IPS-18c (cell line): ENCODE measurements around the gene UBE3C.
"Not testable (repeated sequence)": the region's sequence is repeated elsewhere in the genome, so short reads cannot be mapped to it uniquely, and the experiment has no call there.

Experiments
- H3K4me3 ChIP-seq: 2 replicates; pipeline ENCODE4 v1.7.0; 2013; ENCODE audit warnings: low read depth, mild to moderate bottlenecking, low read length, moderate library complexity; ENCODE audit not compliant: insufficient read depth
- H3K9me3 ChIP-seq: one replicate; pipeline ENCODE4 v1.6.1; 2013; ENCODE audit warnings: mild to moderate bottlenecking, low read length, moderate library complexity; ENCODE audit not compliant: control insufficient read depth, insufficient read depth

UBE3C gene

DNA sequence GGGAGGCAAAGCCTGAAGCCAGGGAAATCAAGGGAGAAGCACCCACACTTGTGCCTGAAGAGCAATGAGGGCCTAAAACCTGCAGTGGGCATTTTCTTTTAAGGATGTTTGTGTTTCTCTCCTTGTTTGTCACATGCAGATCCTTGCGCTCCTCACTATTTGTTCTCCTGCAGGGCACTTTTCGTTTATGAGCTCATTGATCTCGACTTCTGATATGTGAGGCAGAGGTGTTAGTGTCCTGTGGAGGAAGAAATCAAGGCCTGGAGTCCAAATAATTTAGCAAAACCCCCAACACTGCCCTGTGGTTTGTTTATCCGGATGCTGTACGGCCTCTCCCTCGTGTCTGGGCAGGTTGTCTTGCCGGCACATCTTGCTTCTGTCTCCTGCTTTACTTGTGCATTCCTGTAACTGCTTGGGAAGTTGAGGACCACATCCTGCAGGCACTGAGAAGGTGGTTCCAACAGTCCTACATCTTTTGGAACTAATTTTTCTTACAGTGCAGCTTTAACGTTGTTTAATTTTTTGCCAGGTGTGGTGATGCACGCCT, 13.7 kb downstream of the UBE3C start:
- H3K9me3 ChIP-seq, result no peaks in the 10 kb centered on the region
- no peak overlapping the region for H3K4me3 ChIP-seq

DNA sequence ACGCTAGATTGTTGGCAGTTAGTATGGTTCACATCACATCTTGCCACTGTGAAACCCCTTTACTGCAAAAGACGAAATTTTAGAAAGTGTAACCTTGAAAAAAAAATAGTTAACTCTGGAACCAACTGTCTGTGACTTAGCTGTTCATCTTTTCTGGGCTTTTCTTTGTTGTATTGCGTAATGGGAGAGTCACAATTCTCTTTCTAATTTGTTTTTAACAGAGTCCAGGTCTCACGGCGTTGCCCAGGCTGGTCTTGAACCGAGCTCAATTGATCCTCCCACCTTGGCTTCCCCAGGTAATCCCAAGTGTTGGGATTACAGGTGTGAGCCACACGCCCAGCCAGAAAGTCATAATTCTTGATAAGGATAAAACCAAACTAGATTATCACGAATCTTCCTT, 14.5 kb downstream of the UBE3C start:
- Histone ChIP-seq H3K4me3 (no peak overlapping the region), H3K9me3 (no peaks in the 10 kb centered on the region)

DNA sequence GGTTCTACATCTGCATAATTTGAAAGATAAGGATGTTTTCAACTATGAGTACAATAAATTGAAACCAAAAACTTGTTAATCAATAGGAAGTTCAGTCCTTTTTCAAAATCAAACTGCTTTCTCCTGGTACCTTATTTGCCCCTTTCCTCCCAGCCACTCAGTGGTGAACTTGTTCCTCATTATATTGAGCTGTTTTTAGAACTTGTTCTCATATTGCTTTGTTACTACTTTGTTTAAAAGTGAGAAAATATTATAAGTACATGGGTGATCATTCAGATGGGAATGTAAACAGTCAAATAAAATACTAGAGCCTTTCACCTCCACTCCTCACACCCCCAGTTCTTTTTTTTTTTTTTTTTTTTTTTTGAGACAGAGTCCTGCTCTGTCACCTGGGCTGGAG, 17.2 kb downstream of the UBE3C start:
- Histone ChIP-seq H3K9me3 (no peaks in the 10 kb centered on the region), H3K4me3 (no peak overlapping the region)

DNA sequence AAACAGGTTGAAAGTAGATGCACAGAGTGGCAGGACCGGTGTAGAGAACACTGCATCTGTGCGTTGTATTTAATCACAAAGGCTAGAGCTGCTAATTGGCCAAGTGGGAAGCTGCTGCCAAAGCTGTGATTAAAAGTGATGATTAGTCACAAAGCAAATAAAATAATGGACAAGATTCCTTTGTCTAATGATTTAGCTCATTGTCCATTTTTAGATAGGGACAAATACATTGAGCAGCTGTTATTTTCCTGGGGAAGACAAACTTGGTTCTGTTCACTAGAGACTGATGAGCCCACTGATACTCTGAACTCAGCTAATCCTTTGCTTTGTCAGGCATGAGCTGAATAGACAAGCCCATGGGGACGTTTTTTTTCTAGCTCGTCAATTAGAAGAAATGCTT, 19.7 kb downstream of the UBE3C start:
- H3K9me3 ChIP-seq, result no peaks in the 10 kb centered on the region
- H3K4me3 ChIP-seq, result no peak overlapping the region

DNA sequence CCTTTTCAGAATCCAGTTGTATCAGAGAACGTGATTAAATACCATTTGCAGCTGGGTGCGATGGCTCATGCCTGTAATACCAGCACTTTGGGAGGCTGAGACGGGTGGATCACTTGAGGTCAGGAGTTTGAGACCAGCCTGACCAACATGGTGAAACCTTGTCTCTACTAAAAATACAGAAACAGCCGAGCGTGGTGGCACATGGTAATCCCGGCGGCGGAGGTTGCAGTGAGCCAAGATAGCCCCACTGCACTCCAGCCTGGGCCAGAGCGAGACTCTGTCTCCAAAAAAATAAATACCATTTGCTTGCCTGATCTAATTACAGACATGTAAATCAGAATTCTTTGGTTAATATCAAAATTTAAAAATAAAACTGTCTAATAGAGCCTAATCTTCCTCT, 20.8 kb downstream of the UBE3C start:
- H3K9me3 ChIP-seq, H3K4me3 ChIP-seq: not testable (repeated sequence)

DNA sequence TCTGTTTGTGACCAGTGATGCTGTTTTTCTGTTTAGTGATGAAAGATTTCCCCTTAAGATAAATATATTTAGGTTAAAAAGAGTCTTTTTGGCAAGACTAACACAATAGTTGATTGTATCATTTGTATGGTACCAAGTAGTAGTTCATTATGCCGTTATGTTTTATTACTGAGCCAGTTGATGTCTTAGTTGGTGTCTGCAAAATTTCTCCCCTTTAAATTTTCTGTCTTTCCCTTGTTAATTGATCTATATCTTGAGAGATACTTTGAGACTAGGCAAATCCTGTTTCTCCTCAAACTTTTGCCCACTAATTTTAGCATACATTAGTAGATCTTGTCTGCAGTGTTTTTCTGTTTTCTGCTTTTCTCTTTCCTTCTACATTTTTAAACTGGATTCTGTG, 21.7 kb downstream of the UBE3C start:
- Histone ChIP-seq H3K4me3 (no peak overlapping the region), H3K9me3 (no peaks in the 10 kb centered on the region)

DNA sequence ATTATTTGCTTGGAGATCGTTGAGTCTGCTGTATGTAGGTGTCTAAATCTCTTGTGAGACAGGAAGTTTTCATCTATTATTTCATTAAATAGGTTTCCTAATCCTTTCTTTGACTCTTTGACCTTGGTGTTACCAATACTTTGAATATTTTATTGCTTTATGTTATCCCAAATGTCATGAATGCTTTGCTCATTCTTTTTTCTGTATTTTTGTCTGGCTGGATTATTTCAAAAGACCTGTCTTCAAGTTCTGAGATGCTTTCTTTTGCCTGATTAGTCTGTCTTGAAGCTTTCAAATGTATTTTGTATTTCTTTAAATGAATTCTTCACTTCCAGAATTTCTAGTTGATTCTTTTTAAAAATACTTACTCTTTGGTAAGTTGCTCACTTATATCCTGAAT, 27.3 kb downstream of the UBE3C start:
- Histone ChIP-seq H3K9me3 (no peaks in the 10 kb centered on the region), H3K4me3 (no peak overlapping the region)

DNA sequence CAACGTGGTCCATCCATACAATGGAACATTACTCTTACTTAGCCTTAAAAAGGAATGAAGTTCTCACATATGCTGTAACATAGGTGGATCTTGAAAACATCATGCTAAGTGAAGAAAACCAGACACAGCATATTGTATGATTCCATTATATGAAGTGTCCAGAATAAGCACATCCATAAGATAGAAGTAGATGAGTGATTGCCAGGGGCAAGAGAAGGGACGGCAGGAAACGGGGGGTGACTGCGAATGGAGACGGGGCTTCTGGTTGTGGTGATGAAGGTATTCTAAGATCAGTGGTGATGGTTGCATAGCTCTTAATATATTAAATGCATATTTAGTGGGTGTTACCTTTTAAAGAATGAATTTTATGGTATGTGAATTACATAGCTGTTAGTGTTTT, 29.8 kb downstream of the UBE3C start:
- Histone ChIP-seq H3K4me3 (no peak overlapping the region), H3K9me3 (no peaks in the 10 kb centered on the region)

DNA sequence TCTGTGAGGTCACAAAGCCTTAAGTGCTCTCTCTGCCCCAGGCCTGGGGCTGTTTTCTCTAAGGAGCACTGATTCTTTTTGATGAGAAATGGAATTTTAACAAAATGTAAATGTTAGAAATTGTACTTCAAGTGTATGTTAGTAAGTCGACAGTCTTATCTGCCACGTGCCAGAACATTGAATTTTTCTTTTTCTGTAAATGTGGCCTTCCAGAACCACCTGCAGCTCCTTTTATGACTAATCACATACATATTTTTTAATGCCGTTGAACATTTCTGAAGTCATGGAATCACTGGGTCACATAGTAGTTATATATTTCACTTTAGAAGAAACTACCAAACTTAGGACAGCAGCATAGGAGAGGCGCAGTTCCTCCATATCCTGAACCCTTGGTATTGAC, 38.0 kb downstream of the UBE3C start:
- Histone ChIP-seq H3K9me3 (no peaks in the 10 kb centered on the region), H3K4me3 (no peak overlapping the region)

DNA sequence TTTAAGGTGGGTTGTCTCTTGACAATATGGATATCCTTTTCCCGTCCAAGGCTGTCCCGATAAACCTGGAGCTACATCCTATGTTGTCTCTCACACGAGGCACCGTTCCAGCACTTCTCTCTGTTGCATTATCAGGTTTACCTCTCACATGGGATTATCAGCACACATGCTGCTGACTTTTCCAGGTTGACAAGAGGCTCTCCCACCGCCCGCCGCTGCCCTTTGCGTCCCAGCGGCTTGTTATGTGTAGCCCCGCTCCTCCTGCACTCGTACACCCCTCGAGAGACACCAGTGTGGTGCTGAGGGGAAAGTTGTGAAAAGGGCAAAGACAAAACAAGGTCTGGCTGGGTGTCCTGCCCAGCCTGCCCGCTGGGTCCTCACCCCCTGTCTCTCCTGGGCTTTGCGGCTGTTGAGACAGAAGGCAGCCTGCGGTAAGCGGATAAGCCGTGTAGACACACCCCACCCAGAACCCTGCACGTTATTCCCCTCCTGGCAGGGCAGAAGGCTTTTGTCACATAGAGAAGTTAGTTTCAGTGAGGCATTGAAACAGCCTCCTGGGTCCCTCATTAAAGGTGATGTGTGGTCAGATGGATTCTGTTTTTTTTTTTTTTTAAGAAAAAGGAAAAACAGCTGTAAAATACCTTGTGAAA, 38.7 kb downstream of the UBE3C start:
- Histone ChIP-seq H3K4me3 (no peak overlapping the region), H3K9me3 (no peaks in the 10 kb centered on the region)

DNA sequence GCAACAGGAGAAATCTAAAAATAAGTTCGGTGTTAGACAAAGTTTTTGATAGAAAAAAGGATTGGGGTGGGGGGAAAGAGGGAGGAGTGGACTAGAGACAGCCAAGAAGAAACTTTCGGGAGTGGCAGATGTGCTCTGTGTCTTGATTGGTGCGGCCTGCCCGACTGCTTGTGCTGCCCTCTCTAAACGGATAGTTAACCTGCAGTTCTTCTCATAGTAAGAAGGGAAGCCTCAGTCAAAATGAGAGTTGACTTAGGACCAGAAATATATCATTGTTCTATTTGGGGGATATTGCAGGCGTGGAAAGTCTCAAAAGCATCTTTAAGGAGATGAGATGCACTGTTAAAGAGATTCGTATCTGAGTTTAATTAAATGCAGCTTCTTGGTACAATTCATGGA, 39.3 kb downstream of the UBE3C start:
- Histone ChIP-seq H3K9me3 (no peaks in the 10 kb centered on the region), H3K4me3 (no peak overlapping the region)

DNA sequence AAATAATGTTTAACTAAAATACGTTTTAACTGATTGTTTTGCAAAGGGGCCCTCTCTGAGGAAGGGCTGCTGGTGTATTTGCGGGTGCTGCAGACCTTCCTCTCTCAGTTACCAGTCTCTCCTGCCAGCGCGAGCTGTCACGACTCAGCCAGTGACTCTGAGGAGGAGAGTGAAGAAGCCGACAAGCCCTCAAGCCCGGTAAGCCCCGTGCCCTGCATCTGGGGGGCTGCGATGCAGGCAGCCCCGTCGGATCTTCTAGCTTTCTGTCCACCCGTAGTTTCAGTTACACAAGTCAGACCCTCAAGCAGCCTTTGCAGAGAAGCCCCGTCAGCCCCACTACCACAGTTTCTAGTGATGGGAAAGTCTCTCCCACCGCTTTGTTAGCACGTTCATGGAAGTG, 45.1 kb downstream of the UBE3C start:
- Histone ChIP-seq H3K9me3 (no peaks in the 10 kb centered on the region), H3K4me3 (no peak overlapping the region)

DNA sequence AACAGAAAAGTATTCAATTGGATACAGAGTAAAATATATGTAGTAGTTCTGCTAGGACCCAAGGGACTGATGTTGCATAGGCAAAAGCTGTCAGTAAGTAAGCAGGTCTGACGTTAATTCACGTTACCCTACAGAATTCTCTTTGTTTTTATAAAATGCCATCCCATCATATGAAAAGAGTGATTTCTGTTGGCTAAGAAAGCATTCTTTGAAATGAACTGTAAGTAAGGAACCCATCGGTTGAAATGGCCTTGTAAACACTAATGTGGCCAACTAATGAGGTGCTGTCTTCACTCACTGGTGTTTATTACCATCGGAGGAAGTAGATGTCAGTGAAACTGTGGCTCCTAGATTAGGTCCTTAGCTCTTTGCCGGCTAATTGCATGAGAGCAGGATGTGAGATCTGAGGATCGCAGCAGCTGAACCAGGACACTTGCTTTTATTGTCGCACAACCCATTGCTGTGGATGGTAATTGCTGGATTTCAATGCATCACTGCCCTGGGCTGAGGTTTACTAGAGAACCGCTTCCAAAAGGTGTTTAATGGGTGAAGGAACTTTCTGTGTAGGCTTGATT, 49.5 kb downstream of the UBE3C start:
- H3K9me3 ChIP-seq, result no peaks in the 10 kb centered on the region

DNA sequence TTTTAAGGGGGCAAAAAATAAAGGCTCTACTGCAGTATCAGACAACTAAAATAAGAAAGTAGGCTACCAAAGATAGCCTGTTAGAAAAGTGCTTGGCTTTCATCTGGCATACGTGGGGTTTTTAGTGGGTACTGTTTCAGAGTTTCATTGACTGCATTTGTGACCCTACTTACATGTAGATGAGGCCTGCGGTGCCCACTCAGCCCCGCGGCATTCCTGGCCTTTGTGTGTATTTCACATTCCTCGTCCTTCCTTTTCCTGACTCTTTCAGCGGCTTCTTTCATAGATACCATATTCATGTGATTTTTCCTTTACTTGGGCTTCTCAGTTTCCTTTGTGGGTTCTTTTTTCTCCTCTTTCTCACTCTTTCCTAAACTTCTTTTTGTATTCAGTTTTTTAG, 50.7 kb downstream of the UBE3C start:
- H3K9me3 ChIP-seq, result no peaks in the 10 kb centered on the region

More for the DNA sequence above, 49.5 kb downstream of the UBE3C start:
- H3K4me3 ChIP-seq, result no peak overlapping the region

DNA sequence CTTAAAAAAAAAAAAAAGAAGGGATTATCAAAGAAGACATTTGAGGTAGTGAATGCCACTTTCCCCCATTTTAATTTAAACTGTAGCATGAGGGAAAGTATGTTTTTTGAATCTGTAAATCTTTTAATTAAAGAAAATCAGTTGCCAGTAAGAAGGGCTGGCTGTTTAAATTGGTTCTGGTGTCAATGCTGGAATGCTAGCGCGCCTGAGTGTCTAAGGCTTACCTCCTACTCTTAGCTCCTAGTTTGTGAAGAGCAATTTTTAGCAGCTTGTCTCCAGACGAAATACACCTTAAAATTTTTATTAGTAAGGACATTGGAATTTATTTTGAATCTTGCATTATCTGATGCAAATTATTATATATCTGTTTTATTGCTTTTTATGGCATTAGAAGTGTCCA, 54.1 kb downstream of the UBE3C start:
- Histone ChIP-seq H3K4me3 (no peak overlapping the region), H3K9me3 (no peaks in the 10 kb centered on the region)

More for the DNA sequence above, 50.7 kb downstream of the UBE3C start:
- H3K4me3 ChIP-seq, result no peak overlapping the region

DNA sequence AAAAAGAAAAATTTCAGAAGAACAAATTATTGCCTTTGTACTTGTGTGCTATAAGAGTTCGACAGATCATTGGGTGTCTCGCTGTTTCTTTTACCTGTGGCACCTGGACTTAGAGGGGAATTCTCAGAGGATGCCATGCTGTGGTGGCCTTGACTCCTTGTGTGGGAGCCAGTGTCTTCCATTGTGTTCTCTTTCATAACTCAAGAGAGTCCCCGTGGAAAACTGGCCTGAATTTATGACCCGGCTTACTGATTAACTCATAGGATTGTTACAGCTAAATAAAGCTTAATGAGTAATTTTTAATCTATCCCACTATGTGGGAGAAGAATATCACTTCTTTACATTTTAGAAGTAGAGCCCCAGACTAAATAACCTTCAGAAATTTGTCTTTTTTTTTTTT, 54.5 kb downstream of the UBE3C start:
- Histone ChIP-seq H3K4me3 (no peak overlapping the region), H3K9me3 (no peaks in the 10 kb centered on the region)

DNA sequence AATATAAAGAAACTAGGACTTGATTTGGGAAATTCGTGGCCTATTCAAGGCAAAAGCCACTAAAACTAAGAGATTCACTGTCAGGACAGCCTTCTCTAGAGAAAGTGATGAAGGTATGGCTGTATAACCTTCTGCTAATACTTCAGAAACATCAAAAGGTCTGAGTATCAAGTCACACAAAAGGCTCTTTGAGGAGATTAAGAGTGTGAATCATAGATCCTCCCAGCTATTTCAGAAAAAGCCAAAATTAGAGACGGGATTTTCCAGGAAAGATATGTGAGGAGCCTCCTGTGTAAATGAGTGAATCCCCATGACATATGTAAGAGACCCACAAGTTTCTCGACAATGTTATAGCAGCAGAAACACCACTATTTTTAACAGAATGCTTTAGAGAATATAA, 56.2 kb downstream of the UBE3C start:
- no peak overlapping the region for H3K4me3 ChIP-seq

DNA sequence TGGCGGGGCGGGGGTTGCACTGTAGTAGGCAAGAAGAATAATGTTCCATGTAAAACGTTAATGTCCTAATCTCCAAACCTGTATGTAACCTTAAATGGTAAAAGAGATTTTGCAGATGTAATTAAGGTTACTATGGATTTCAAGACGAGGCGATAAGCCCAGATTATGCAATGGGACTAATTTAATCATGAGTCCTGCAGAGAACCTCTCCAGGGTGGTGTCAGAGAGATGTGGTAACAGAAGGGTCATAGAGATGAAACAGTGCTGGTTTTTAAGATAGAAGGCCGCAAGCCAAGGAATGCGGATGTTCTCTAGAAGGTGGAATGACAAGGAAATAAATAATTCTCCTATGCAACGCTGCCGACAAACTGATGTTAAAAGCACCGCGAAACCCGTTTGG, 57.1 kb downstream of the UBE3C start:
- no peak overlapping the region for H3K4me3 ChIP-seq

More for the DNA sequence above, 56.2 kb downstream of the UBE3C start:
- H3K9me3 ChIP-seq, result no peaks in the 10 kb centered on the region

DNA sequence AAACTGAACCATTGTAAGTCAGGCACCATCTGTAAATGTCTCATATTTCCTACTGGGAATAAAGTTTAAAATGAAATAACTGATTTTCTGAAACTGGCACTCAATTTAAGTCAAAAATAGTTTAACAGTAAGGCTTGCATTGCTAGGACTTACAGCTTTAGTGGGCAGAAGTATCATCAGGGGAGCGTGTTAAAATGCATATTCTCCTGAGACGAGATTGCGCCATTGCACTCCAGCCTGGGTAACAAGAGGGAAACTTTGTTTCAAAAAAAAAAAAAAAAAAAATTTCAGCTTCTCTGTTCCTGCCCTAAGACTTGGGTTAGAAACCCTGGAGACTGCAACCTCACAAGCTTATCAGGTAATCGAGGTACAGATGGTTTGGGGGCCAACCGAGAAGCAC, 65.4 kb downstream of the UBE3C start:
- H3K4me3 ChIP-seq, result no peak overlapping the region

More for the DNA sequence above, 57.1 kb downstream of the UBE3C start:
- H3K9me3 ChIP-seq, result no peaks in the 10 kb centered on the region

More for the DNA sequence above, 65.4 kb downstream of the UBE3C start:
- no peaks in the 10 kb centered on the region for H3K9me3 ChIP-seq
